ENCODE results near the gene DLL4.
A peak's percentile ranks its signal among the peaks of the same experiment; 100 is the strongest.
"Not testable (repeated sequence)": the region's sequence is repeated elsewhere in the genome, so short reads cannot be mapped to it uniquely, and the experiment has no call there.

Gene DLL4

DNA sequence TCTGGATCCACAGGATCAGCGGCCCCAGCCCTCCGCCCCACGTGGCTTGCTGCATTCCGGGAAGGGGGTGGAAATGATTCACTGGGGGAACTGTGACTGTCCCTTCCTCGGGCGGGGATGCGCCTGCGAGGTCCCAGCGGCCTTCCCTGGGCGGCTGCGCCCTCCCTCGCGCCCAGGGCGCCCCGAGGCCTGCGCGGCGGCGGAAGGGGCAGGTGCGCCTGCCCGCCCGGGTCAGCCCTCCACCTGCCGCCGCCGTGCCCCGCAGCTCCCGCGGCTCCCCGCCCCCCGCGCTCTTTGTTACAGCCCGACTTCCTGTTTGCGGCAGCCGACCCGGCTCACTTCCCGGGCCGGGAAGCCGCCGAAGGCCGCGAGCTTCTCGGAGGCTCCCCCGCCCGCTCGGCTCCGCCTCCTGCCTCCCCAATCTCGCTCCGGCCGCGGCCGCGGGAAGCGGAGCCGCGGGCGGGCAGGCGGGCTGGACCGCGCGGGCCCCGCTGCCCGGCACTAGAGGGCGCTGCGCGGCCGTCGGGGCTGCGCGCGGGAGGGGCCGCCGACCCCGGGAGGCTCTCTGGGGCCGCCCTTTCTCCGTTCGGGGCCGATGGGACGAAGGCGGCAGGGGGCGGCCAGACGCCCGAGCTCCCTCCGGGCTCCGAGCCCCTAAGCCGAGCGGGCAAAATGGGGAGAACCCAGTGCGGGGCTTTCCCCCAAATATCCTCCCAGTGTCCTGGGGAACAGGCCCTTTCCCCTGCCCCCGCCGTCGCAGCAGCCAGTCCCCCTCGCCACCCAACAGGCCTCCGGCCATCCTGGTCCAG is 12.6 kb downstream of the DLL4 start:
- peak; percentile 65 for DNase-seq (ENCODE audit: low spot score)

DNA sequence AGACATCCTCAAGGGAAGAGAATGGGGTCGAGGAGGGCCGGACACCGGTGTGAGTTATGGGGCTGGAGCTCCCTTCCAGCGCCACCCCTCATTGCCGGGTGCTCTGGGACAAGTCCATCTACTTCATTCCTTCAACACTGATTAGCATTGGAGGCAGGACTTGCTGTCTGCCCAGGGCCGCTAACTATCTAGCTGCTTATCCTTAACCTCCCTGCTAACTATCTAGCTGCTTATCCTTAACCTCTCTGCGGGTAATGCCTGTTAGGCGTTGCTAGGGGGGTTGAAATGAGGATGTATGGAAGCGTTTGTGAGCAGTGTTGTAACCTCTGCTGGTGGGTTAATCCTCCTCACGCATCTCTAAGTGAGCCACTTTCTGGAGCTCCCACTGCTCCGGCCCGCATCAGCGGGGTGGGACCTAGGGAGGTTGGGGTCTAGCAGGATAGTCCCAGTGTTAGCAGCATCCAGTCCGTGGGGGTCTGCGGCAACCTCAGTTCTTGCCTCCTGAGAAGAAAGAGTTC is 13.3 kb downstream of the DLL4 start:
- no peak for DNase-seq (ENCODE audit: low spot score)

DNA sequence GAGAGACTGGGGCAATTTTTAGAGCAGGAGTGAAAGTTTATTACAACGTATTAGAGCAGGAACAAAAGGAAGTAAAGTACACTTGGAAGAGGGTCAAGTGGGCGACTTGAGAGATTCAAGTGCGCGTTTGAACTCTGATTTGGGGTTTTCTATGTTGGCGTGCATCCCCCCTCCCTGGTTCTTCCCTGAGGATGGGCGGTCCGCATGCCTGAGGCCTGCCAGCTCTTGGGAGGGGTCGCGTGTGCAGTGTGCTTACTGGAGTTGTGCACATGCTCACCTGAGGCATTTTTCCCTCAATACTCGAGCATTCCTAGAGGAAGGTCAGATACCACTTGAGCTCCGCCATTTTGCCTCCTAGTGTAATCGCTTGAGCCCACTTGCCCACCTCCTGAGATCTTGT is 13.7 kb downstream of the DLL4 start:
- no peak for DNase-seq (ENCODE audit: low spot score)

DNA sequence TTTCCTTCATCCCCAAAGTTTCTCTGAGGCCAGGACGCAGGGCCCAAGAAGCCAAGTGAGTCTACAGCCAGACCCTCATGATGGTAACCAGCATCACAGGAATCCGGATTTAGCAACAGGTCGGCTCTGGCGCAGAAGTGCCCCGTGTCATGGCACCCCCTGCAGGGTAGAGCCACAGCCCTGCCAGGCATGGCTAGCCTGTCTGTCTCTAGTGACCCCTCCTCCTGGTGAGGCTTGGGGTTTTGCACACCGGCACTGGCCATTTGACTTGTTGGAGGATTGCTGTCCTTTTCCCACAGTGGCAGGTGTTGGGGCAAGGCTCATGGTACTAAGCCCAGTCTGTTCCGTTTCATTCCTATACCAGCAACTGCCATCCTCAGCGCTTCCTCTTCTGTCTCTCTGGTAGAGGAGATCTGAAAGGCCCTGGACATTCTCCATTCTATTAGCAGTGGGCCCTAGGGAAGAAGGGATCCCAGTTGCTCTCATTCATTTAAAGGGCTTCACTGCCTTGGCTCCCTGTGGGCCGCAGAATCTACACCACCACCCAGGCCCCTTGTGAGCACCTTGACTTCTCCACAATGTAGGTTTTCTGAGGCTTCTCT is 14.7 kb downstream of the DLL4 start:
- DNase-seq (ENCODE audit: low spot score), result no peak

DNA sequence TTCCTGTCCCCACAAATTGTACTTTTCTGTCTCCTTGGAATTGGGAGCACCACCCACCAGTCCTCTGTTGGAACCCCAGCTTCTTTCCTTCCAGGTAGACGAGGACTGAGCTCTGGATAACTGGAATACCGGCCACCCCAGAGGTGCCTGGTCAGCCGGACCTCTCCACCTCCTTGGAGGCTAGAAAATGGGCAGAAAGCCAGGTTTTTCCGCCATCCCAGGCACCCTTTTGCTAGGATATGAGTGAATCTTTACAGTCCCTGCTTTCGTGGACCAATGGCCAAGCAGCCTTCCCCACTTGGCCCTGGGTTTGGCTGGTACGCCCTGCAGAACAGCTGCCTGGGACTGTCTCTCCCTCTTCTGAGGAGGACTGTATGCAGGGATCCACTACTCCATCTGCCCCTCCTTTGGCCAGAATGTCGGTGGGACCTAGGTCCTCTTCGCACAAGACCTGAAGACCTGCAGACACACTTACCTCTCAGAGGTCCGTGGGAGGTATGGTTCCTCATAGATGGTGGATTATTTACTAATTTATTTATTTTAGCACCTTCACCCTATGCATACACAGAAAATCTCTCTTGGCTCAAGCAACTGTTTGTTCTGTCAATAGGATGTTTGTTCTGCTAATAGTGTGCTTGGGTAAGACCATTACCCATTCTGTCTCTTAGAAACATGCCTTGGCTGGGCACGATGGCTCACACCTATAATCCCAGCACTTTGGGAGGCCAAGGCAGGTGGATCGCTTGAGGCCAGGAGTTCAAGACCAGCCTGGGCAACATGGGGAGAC is 15.6 kb downstream of the DLL4 start:
- no peak for DNase-seq (ENCODE audit: low spot score)

DNA sequence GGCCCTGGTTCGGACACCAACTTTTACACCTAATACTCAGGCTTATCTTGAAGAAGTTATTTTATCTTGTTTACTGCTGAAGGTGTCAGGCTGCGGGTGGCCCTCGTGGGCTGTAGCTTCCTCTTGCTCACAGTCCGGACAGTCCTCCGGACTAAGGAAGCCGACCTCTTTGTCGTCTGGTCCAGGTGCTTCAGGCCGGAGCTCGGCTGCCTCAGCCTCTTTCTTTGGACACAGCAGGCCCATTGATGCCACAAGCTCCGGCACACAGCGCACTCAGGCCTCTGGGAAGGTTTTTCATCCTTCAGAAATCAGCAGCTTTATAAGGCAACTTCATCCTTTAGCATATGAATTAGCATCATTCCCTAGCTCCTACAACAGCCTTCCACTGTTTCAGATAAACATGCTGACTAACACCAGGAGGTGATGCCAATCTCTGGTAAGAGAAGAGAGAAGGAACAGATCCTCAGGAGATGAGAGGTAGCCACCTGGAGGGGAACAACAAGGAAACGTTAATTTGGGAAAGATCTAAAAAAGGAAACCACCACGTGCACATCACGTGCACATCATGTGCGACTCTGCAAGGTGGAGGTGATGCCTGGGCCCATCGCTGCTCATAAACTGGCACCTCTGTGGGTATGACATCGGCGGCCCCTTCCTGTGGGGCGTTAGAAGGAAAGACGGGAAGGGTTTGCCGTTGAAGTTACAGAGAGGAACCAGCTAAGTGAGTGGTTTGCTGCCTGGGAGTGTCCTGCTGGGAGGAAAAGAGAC is 19.8 kb downstream of the DLL4 start:
- DNase-seq (ENCODE audit: low spot score), result no peak

DNA sequence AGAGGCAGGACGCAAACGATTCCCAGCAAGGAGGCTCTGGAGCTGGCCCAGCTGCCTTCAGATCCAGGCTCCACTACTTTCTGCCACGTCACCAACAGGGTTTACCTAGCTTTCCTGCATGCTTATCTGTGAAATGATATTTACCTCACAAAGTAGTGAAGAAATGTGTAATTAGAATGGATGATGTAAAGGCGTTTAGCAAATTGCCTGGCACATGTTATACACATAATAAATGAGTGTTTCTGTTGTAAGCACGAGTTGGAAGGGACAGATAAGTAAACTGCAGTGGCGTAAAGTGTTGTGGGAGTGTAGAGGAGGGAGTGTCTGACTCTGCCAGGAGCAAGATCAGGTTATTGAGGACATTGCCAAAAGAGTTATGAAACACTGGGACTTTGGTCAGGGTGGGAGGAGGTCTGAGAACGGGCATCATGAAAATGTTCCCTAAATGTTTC is 20.6 kb downstream of the DLL4 start:
- no peak for DNase-seq (ENCODE audit: low spot score)

DNA sequence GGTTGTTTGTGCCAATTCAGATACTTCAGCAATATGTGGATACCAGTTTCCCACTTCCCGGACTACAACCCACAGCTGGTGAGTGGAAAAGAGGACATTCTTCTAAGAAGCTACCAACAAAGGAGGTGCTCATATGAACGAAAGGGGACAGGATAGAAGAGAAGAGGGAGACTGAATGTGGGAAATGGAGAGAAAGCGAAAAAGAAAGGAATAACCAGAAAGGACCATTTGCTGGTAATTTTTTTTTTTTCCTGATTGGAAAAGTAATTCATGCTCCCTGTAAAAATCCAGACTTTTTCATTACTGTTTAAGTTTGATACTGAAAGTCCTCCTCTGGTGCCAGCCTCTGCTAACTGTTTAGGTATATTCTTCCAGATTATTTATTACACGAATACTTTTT is 22.6 kb downstream of the DLL4 start:
- DNase-seq (ENCODE audit: low spot score), result no peak

DNA sequence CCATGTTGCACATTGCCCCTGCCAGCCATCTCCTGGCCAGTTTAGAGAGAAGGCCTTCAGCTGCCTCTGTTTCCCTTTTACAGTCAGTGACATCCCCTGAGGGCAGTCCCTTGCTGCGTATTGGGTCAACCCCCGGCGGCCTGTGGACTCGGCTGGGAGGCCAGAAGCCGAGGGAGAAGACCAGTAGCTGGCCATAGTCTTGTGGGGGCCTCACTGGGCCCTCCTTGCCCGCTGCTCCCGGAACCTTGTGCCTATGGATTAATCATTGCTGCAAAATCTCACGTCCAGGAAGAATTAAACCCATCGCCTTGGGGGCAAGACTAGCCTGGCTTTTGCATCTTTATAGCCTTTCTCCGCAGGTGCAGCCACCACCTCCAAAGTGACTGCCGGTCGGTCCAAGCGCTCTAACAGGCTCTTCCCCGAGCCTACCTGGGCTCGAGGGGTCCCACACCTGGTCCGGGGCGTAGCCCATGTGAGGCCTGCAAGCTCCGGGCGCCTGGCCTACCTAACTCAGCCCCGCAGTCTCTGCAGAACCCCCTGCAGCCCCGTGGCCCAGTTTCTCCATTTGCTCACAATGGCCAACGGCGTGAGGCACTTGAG is 23.3 kb downstream of the DLL4 start:
- no peak for DNase-seq (ENCODE audit: low spot score)

DNA sequence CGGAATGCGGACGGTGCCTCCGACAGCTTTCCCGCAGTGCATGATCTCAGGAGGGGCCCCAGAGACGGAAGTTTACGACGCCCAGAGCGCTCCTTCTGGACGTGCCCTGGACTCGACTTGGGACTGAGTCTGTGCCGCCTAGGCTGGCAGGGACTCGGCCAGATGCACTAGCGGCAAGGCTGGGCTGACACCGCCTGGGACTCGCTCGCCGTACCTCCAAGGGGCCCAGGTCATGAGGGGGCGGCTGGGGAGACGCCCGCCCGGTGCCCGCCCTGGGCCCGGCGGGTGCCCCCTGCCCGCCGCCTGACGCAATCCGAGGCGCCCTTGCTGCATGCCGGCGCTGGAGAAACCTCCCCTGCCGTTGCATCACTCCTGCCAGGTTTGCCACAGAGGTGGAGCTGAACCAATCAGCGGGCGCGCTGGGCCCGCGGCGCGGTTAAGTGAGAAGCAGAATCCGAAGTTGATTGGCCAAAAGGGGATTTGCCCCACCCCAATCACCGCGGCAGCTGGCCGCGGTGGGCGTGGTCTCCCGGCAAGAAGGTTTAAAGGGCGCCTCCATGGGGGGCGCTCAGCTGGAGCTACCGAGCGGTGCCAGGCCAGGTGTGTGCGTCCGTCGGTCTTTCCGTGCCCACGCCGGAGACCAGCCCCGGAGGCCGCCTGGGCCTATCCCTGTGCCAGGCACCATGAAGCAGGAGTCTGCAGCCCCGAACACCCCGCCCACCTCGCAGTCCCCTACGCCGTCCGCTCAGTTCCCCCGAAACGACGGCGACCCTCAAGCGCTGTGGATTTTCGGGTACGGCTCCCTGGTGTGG is 24.0 kb downstream of the DLL4 start, which contains the start of gene CHAC1:
Gene CHAC1 (plus strand): TSS at position 571 of the 812 bp plus-strand sequence. CDS start 113 bp downstream, at position 684.
- peak; percentile 97 for DNase-seq (ENCODE audit: low spot score)

DNA sequence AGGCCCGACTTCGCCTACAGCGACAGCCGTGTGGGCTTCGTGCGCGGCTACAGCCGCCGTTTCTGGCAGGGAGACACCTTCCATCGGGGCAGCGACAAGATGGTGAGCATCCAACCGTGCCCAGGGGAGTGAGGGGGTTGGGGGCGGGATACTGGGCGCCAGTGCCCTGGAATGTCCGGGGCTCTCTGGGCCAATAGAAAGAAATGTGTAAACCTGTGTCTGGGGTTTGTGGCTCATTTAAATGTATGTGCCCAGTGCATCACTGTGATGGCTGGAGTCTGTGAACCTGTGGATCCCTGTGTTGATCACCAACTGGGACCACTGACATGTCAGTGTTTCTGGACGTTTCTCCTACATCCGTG is 24.6 kb downstream of the DLL4 start:
- DNase-seq (ENCODE audit: low spot score), result no peak

DNA sequence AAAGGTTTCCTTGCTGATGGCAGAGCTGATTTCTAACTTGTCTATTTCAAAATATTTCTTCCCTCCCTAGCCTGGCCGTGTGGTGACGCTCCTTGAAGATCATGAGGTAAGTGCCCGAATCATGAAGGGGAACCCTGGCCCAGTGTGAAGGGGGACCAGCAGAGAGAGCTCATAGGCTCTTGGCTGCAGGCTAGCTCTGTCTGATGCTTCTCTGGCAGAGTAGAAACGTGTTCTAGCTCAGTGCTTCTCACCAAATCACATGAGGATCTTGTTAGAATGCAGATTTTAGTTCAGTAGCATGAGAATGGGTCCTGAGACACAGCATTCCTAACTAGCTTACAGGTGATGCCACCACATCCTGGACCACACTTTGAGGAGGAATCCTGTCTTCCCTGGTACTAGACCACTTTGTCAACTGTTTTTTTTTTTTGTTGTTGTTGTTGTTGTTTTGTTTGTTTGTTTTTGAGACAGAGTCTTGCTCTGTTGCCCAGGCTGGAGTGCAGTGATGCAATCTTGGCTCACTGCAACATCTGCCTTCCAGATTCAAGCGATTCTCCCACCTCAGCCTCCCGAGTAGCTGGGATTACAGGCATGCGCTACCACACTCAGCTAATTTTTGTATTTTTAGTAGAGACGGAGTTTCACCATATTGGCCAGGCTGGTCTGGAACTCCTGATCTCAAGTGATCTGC is 25.2 kb downstream of the DLL4 start:
- not testable (repeated sequence) for DNase-seq (ENCODE audit: low spot score)

DNA sequence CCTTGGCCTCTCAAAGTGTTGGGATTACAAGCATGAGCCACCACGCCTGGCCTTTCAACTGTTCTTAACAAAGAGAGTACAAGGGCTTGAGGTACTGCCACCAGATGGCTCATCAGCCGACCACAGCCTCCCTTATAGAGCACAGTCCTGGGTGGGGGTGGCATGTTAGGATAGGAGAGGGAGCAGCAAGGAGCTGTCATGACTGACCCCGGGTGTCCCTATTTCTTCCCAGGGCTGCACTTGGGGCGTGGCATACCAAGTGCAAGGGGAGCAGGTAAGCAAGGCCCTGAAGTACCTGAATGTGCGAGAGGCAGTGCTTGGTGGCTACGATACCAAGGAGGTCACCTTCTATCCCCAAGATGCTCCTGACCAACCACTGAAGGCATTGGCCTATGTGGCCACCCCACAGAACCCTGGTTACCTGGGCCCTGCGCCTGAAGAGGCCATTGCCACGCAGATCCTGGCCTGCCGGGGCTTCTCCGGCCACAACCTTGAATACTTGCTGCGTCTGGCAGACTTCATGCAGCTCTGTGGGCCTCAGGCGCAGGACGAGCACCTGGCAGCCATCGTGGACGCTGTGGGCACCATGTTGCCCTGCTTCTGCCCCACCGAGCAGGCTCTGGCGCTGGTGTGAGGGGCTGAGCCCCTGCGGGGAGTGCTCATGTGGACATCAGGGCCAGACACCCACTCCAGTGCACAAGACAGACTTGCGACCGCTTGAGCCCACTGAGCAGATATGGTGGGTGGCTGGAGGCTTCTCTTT is 26.2 kb downstream of the DLL4 start:
- no peak for DNase-seq (ENCODE audit: low spot score)

DNA sequence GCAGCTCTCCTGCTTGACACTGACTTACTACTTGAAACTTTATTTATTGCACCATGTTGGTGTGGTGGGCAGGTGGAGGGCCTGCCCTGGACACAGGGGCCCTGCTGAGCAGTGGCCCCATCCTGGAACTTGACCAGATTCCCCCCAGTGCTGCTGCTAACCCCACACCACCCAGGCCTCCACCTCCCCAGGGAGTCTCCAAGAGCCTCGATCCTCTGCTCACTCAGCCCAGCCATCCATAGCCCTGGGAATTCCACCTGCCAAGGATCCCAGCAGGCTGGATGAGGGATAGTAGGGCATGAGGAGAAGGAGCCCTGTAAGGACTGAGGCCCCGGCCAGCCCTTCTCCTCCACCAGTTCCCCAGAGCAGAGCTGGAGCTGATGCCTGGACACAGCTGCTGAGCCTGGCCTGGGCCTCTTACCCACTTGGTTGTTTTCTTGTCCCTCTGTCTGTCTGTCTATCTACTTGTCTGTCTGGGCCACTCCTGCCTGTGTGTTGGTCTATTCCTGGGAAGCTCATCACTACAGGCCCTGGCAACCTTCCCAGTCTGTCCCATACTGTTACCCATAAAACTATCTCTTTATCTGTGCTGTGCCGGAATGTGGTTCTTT is 26.9 kb downstream of the DLL4 start:
- DNase-seq (ENCODE audit: low spot score), result no peak

DNA sequence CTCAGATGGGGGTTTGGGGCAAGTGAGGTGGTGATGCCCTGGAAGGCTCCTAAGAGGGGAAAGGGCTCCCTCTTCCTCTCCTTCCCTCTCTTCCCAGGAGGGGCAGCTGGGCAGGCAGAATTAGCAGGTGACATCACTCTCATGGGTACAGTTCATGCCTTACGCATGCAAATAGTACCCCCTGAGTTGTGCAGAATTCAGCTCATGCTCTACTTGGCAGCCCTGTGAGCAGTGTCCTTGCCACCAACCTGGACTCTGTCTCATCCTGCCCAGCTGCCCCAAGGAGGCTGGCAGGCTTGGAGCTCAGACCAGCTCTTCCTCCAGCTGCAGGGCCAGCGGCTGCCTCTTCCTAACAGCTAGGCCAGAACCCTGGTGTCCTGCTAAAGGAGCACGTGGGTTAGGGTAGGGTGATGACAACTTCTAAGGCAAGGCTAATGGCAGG is 27.4 kb downstream of the DLL4 start:
- DNase-seq (ENCODE audit: low spot score), result no peak

DNA sequence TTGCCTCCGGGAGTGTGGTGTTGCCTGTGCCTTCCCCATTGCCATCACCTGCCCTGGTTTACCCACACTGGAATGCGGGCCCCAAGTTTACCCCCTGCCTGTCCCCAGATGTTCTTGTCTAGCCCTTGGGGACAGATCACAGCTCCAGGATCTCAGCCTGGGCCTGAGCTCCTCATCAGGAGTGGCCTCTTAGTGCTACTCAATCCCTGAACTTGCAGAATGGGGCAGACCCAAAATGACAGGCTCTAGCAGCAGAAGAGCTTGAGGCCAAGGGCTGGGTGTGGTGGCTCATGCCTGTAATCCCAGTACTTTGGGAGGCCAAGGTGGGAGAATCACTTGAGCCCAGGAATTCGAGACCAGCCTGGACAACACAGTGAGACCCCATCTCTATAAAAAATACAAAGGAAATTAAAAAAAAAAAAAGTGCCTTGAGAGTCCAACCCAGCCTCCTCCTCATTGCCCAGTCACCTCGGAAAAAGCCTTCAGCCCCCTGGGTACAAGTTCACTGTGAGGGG is 28.0 kb downstream of the DLL4 start:
- DNase-seq (ENCODE audit: low spot score), result no peak

DNA sequence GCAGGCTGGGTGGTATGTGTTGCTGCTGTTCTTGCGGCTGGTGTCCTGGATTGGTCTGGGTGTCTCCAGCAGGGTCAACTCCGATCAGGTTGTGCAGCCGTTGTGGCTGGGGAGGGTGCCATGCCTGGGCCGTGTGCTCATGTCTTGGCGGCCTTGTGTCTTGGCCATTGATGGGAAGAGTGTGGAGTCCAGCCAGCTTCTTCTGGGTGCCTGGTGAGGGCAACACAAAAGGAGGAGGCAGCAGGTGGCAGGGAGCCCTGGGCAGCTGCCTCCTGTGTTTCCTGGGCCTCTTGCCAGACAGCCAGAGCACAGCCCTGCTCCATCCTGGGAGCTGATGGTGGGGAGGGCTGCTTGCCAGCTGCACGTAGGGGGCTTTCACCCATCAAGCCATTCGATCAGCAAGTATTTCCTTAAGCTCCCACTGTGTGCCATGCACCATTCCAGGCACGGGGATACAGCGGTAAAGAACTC is 28.5 kb downstream of the DLL4 start:
- DNase-seq (ENCODE audit: low spot score), result no peak

DNA sequence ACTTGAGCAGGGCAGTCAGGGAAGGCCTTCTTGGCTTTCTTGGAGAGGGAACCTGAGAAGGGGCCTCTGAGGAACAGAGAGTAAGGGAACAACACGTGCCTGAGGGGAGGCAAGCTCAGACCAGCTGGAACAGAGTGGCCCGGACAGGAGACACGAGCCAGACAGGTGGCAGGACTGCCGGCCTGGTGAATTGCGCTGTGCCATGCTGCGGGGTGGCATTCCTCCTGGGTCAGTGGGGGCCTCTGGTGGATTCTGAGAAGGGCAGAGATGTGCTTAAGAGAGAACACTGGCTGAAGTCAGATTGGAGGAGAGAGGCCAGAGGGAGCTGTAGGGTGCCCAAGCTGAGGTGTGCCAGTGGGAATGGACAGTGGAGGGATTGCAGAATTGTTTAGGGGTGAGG is 29.0 kb downstream of the DLL4 start:
- DNase-seq (ENCODE audit: low spot score), result no peak

Measured in cerebellar cortex (tissue), 1 donor.